Parathyroid adenoma (tissue), 2 donors: Measurements from ENCODE around the gene RRP1.

Experiments
- H2AFZ ChIP-seq: fragments of 300-600 bp; sonication (generic); one replicate; pipeline ENCODE4 v1.7.0; 2017; ENCODE audit warnings: antibody characterized with exemption, mild to moderate bottlenecking
- H3K27ac ChIP-seq: fragments of 300-600 bp; sonication (generic); one replicate; pipeline ENCODE4 v1.7.0; 2017
- H3K27me3 ChIP-seq: fragments of 300-600 bp; sonication (generic); one replicate; pipeline ENCODE4 v1.7.0; 2017; ENCODE audit warnings: low read length; ENCODE audit not compliant: control insufficient read depth, insufficient read depth
- H3K36me3 ChIP-seq: fragments of 300-600 bp; sonication (generic); one replicate; pipeline ENCODE4 v1.7.0; 2017; ENCODE audit warnings: low read length; ENCODE audit not compliant: control insufficient read depth, insufficient read depth
- H3K4me1 ChIP-seq: fragments of 300-600 bp; sonication (generic); one replicate; pipeline ENCODE4 v1.7.0; 2017; ENCODE audit warnings: control low read depth
- H3K4me2 ChIP-seq: fragments of 300-600 bp; sonication (generic); one replicate; pipeline ENCODE4 v1.7.0; 2017; ENCODE audit warnings: low read length
- H3K4me3 ChIP-seq: fragments of 300-600 bp; sonication (generic); one replicate; pipeline ENCODE4 v1.7.0; 2017; ENCODE audit warnings: low read depth, low read length
- H3K79me2 ChIP-seq: fragments of 300-600 bp; sonication (generic); one replicate; pipeline ENCODE4 v1.7.0; 2017; ENCODE audit warnings: control low read depth
- H3K9ac ChIP-seq: fragments of 300-600 bp; sonication (generic); one replicate; pipeline ENCODE4 v1.7.0; 2017; ENCODE audit warnings: mild to moderate bottlenecking
- H3K9me3 ChIP-seq: fragments of 300-600 bp; sonication (generic); one replicate; pipeline ENCODE4 v1.7.0; 2017; ENCODE audit warnings: low read length; ENCODE audit not compliant: control insufficient read depth
- TF ChIP-seq, protein P1 (sequence below): fragments of 300-600 bp; sonication (generic); IDR thresholded peaks from one replicate; pipeline ENCODE4 v1.7.0; 2017; ENCODE audit warnings: antibody characterized with exemption, mild to moderate bottlenecking
- donor health status: primary hyperparathyroidism.

The RRP1 gene

DNA sequence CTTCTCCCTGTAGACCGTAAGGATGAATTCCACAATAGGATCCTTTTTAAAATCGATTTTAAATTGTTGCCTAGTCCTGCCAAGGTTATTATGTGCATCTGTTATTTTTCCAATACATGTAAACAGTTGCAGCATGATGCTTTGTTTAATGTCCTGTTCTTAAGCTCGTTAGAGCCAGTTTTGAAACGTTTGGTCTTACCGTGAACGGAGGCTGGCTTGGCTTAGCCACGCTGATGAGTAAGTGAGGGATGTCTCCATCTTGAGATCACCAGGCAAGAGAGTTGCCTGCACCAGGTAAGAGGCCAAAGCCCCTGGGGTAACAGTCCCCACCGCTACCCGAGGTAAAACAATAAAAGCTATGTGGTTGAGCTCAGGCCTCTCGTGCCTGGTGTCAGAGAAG is 30.6 kb upstream of the RRP1 start:
- Histone ChIP-seq H3K4me3 (no peak overlapping the region), H3K4me2 (no peak overlapping the region), H3K9me3 (no peaks in the 10 kb centered on the region), H3K79me2 (no peaks in the 10 kb centered on the region), H2AFZ (no peak overlapping the region), H3K27me3 (no peaks in the 10 kb centered on the region), H3K9ac (no peak overlapping the region), H3K4me1 (no peaks in the 10 kb centered on the region), H3K36me3 (no peaks in the 10 kb centered on the region), H3K27ac (no peak overlapping the region)
- TF ChIP-seq, protein P1, sequence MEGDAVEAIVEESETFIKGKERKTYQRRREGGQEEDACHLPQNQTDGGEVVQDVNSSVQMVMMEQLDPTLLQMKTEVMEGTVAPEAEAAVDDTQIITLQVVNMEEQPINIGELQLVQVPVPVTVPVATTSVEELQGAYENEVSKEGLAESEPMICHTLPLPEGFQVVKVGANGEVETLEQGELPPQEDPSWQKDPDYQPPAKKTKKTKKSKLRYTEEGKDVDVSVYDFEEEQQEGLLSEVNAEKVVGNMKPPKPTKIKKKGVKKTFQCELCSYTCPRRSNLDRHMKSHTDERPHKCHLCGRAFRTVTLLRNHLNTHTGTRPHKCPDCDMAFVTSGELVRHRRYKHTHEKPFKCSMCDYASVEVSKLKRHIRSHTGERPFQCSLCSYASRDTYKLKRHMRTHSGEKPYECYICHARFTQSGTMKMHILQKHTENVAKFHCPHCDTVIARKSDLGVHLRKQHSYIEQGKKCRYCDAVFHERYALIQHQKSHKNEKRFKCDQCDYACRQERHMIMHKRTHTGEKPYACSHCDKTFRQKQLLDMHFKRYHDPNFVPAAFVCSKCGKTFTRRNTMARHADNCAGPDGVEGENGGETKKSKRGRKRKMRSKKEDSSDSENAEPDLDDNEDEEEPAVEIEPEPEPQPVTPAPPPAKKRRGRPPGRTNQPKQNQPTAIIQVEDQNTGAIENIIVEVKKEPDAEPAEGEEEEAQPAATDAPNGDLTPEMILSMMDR = no peak

DNA sequence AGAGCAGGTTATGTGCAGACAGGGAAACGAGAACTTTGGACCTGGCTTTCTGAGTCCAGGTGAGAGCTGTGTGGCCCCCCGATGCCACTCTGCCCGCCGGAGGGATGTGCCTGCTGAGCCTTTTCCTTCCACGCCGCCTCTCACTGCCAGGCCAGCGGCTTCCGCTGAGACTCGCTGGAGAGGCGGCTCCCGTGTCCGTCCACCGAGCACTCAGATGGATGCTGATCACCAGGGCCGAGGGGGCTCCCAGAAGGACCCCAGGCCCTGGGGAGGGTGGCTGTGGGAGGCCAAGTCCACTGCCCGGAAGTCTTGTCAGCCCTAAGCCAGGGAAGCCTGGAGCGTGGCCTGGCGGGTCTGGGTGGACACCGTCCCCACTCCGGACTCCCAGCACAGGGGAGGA is 29.7 kb upstream of the RRP1 start:
- no peaks in the 10 kb centered on the region for H3K79me2 ChIP-seq
- H3K4me2 ChIP-seq = no peak overlapping the region
- H3K4me1 ChIP-seq = no peaks in the 10 kb centered on the region
- H3K36me3 ChIP-seq = no peaks in the 10 kb centered on the region
- TF ChIP-seq, protein P1 = no peak
- no peak overlapping the region for H3K4me3 ChIP-seq
- H3K27ac ChIP-seq = no peak overlapping the region
- no peak overlapping the region for H2AFZ ChIP-seq
- no peaks in the 10 kb centered on the region for H3K27me3 ChIP-seq
- no peaks in the 10 kb centered on the region for H3K9me3 ChIP-seq
- H3K9ac ChIP-seq = no peak overlapping the region

DNA sequence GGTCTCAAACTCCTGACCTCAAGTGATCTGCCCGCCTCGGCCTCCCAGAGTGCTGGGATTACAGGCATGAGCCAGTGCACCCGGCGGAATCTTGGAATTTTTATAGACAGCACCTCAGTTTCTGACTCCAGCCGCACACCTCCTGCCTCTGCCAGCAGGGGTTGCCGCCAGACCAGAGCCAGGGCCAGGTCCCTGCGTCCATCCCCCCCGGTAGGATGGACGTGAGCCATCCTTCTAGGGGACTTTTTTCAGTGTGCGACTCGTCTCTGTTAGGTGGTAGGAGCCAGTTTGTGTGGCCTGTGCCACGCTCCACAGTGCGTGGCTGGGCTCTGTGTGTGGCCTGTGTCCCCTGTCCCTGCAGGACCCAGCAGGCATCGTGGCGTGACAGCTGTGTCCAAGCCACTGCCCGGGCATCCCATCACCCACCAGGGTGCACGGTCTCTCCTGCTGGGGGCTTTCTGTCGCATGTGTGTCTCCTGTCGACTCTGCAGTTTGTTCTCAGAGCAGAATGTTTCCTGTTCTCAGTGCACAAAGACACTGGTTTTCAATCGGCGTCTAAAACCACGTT is 28.9 kb upstream of the RRP1 start:
- H3K79me2 ChIP-seq = no peaks in the 10 kb centered on the region
- H3K4me2 ChIP-seq = no peak overlapping the region
- TF ChIP-seq, protein P1 = no peak
- no peak overlapping the region for H2AFZ ChIP-seq
- no peaks in the 10 kb centered on the region for H3K4me1 ChIP-seq
- no peaks in the 10 kb centered on the region for H3K9me3 ChIP-seq
- H3K4me3 ChIP-seq = no peak overlapping the region
- no peaks in the 10 kb centered on the region for H3K27me3 ChIP-seq
- H3K9ac ChIP-seq = no peak overlapping the region
- no peaks in the 10 kb centered on the region for H3K36me3 ChIP-seq
- no peak overlapping the region for H3K27ac ChIP-seq

DNA sequence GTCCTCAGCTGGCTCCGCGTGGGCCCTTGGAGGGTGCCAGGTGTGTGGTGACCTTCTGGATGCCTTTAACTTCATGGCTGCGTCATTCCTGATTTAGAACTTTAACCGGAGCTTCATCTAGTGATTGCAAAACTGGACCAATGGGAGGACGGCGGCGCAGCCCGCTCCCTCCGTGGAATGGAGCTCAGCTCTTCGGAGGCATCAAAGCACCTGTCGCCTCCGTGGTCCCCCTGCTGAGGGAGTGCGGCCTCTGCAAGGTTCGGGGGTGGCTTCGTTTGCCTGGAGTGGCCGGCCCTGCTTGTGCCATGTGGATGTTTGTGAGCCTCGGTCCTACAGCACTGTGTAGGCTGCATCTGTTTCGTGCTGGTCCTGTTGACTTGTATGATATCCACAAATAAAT is 27.5 kb upstream of the RRP1 start:
- no peak overlapping the region for H2AFZ ChIP-seq
- H3K27me3 ChIP-seq = no peaks in the 10 kb centered on the region
- H3K4me3 ChIP-seq = no peak overlapping the region
- H3K36me3 ChIP-seq = no peaks in the 10 kb centered on the region
- no peaks in the 10 kb centered on the region for H3K4me1 ChIP-seq
- H3K9ac ChIP-seq = no peak overlapping the region
- no peak overlapping the region for H3K4me2 ChIP-seq
- H3K9me3 ChIP-seq = no peaks in the 10 kb centered on the region
- no peak overlapping the region for H3K27ac ChIP-seq
- H3K79me2 ChIP-seq = no peaks in the 10 kb centered on the region
- TF ChIP-seq, protein P1 = no peak
